Gastroesophageal sphincter (tissue), 4 donors: ENCODE results near the gene DOCK2. TPM values are rescaled to one million over a fixed set of nuclear protein-coding genes. Genes with fewer than 3 reads are reported as not detected.
A peak's percentile ranks its signal among the peaks of the same experiment; 100 is the strongest.

Source experiments
- ATAC-seq: fragments of 150-250 bp; one replicate; pipeline ENCODE4 v1.9.1; 2016; ENCODE audit warnings: mild to moderate bottlenecking, moderate library complexity
- H3K27ac ChIP-seq, 4 donors: fragments of 200-600 bp; sonication (generic) in 3 of 4; 1 replicate in 3 of 4; 2 replicates in 1 of 4; pipeline ENCODE4 v1.5.1; 2016 to 2019
- H3K27me3 ChIP-seq: fragments of 200-600 bp; sonication (generic); one replicate; pipeline ENCODE4 v1.5.1; 2019
- H3K36me3 ChIP-seq, 2 donors: fragments of 200-600 bp; sonication (generic); one replicate each; pipeline ENCODE4 v1.5.1; 2019; ENCODE audit warnings: control low read depth in 1 of 2
- H3K4me1 ChIP-seq, 3 donors: fragments of 200-600 bp; sonication (generic); 1 replicate in 2 of 3; 2 replicates in 1 of 3; pipeline ENCODE4 v1.5.1; 2016 to 2019; ENCODE audit warnings: control low read depth in 2 of 3
- H3K4me3 ChIP-seq, 2 donors: fragments of 200-600 bp; sonication (generic); one replicate each; pipeline ENCODE4 v1.5.1; 2019; ENCODE audit warnings: mild to moderate bottlenecking in 1 of 2, moderate library complexity in 1 of 2
- H3K9me3 ChIP-seq, 3 donors: fragments of 200-600 bp; sonication (generic); one replicate each; pipeline ENCODE4 v1.5.1; 2017 to 2019; ENCODE audit warnings: control low read depth in 2 of 3
- EP300 ChIP-seq: sonication (generic); formaldehyde crosslinking; IDR thresholded peaks from one replicate; pipeline ENCODE4 v1.6.1; 2017; ENCODE audit warnings: antibody characterized with exemption, mild to moderate bottlenecking
- POLR2A ChIP-seq, 2 donors: fragments of 450-650 bp; IDR thresholded peaks; one replicate each; pipeline ENCODE4 v1.6.1; 2017; ENCODE audit warnings: antibody characterized with exemption in 2 of 2, mild to moderate bottlenecking in 2 of 2, moderate library complexity in 1 of 2
- POLR2AphosphoS5 ChIP-seq: sonication (generic); formaldehyde crosslinking; IDR thresholded peaks from one replicate; pipeline ENCODE4 v1.6.1; 2017; ENCODE audit warnings: antibody characterized with exemption
- WGBS, 2 donors: methylation state at CpG; one replicate each; pipeline ENCODE4 v1.1.5; 2018; ENCODE audit warnings: low coverage in 1 of 2; 5-methylcytosine and 5-hydroxymethylcytosine counted together
- total RNA-seq, 4 donors: library from RNA; depleted of rRNA; stranded (reverse); fragments of >200 nt; gene quantifications; one replicate each; pipeline ENCODE4 v1.1.0, GENCODE V29; 2016
- TF ChIP-seq, protein P1 (sequence below), 4 experiments: fragments of 200-600 bp in 2 of 4; fragments of 450-650 bp in 2 of 4; sonication (generic) in 1 of 4; IDR thresholded peaks; one replicate each; pipeline ENCODE4 v1.5.1; 2017 to 2019; ENCODE audit warnings: antibody characterized with exemption in 4 of 4, mild to moderate bottlenecking in 2 of 4, moderate library complexity in 2 of 4

The DOCK2 gene
- total RNA-seq, 4 donors from 2014 or later: 9.3 to 20.6 (median 11.8) TPM

DNA sequence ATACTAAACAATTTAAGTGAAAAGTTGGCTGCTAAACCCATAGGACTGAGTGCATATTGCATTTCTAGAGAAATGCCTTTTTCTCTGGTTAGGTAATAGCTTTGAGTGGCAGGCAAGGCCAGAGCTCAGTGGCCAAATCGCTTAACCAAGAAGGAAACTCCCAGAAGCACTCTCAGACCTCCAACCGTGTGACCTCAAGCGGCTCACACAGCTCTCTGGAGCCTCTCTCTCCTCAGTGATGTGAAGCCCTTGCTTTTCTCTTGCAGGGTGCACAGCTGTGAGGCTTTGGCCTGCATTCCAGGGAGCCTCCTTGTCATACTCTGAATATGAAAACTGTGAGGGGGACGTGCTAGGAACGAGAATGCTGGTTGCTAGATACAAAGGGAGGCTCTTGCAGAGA is 236.6 kb downstream of the DOCK2 start:
- peak; percentile 35 for ATAC-seq
- no peak overlapping the region for H3K4me3 ChIP-seq
- no peaks in the 10 kb centered on the region for H3K9me3 ChIP-seq
- H3K27ac ChIP-seq: no peak overlapping the region
- H3K36me3 ChIP-seq: no peaks in the 10 kb centered on the region
- no peaks in the 10 kb centered on the region for H3K4me1 ChIP-seq
- no peak for TF ChIP-seq POLR2A (IDR thresholded peaks at IDR 0.05)
- TF ChIP-seq EP300: no peak
- TF ChIP-seq POLR2AphosphoS5: no peak
- TF ChIP-seq, protein P1, sequence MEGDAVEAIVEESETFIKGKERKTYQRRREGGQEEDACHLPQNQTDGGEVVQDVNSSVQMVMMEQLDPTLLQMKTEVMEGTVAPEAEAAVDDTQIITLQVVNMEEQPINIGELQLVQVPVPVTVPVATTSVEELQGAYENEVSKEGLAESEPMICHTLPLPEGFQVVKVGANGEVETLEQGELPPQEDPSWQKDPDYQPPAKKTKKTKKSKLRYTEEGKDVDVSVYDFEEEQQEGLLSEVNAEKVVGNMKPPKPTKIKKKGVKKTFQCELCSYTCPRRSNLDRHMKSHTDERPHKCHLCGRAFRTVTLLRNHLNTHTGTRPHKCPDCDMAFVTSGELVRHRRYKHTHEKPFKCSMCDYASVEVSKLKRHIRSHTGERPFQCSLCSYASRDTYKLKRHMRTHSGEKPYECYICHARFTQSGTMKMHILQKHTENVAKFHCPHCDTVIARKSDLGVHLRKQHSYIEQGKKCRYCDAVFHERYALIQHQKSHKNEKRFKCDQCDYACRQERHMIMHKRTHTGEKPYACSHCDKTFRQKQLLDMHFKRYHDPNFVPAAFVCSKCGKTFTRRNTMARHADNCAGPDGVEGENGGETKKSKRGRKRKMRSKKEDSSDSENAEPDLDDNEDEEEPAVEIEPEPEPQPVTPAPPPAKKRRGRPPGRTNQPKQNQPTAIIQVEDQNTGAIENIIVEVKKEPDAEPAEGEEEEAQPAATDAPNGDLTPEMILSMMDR (IDR thresholded peaks at IDR 0.05): no peak
- H3K27me3 ChIP-seq: no peaks in the 10 kb centered on the region
- WGBS, 2 donors: 44 to 60% methylated on average over 1 to 2 of the region's 5 CpGs

DNA sequence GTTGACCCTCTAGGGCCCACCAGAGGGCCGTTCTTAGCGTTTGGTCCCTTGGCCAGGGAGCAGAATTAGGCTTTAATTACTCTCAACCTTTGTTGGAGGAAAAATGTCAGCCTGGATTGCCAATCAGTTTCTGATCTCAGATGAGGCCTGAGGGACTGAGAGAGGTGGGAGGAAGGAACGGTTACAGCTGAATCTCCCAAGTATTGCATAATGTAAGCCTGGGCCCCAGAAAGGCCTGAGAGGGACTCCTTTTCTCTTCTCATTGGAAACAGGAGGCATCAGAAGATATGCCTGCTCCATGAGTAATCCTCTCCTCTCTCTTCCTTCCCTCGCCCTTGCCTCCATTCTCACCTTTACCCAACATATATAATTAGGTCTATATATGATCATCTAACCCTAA is 237.5 kb downstream of the DOCK2 start:
- Histone ChIP-seq H3K9me3 (no peaks in the 10 kb centered on the region), H3K27ac (no peak overlapping the region)
- ATAC-seq: peak; percentile 42

DNA sequence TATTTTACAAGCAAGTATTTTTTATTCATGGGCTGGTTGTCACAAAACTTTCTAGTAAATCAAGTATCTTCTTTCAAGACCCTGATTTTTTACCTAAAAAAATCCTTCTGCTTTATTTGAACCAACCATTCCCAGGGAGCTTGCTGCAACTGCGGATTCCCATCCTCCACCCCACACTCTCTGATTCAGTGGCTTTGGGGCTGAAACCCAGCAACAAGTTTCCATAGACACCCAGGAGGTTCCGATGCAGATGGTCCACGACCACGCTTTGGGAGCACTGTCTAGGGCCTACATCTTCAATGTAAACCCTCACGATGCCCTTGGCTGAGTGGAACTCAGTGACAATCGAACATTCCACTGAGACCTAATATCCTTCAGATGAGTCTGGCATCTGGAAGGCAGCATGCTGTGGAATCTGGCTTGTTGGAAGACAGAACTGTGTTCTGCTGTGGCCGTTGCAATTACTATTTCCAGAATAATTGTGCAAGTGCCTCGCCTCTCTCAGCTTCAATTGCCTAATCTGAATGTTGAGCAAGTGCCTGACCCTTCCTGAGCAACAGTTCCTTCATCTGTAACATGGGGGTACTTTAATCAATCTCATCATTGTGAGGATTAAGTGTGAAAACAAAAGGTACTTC is 238.1 kb downstream of the DOCK2 start:
- peak; percentile 31 for TF ChIP-seq POLR2AphosphoS5
- TF ChIP-seq, protein P1 (IDR thresholded peaks at IDR 0.05): no peak
- Histone ChIP-seq H3K27ac (no peak overlapping the region), H3K36me3 (no peaks in the 10 kb centered on the region), H3K9me3 (no peaks in the 10 kb centered on the region), H3K4me1 (no peaks in the 10 kb centered on the region), H3K27me3 (no peaks in the 10 kb centered on the region), H3K4me3 (no peak overlapping the region)
- WGBS, 2 donors: 58 to 87% methylated on average over 4 to 5 of the region's 8 CpGs
- peak; percentile 74 for ATAC-seq

More for the DNA sequence above, 237.5 kb downstream of the DOCK2 start:
- Histone ChIP-seq H3K27me3 (no peaks in the 10 kb centered on the region), H3K4me1 (no peaks in the 10 kb centered on the region), H3K4me3 (no peak overlapping the region), H3K36me3 (no peaks in the 10 kb centered on the region)
- TF ChIP-seq POLR2AphosphoS5: no peak
- no peak for TF ChIP-seq POLR2A (IDR thresholded peaks at IDR 0.05)
- TF ChIP-seq, protein P1 (IDR thresholded peaks at IDR 0.05): no peak
- TF ChIP-seq EP300: no peak
- WGBS, 2 donors: 70 to 88% methylated on average over 2 to 3 of the region's 4 CpGs

DNA sequence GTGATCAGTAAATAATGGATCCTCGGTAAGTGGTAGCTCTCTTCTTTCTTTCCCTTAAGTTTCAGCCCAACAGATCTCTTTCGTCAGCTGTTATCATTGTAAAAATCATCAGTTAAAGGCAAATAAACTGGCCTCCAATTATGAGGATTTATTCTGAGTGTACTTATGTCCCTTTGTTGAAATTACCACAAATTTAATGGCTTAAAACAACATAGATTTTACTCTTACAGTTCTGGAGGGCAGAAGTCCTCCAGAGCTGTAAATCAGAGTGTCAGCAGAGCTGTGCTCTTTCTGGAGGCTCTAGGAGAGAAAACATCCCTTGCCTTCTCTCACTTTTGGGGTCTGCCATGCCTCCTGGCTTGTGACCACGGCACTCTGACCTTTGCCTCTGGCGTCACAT is 238.7 kb downstream of the DOCK2 start:
- Histone ChIP-seq H3K4me1 (no peaks in the 10 kb centered on the region), H3K4me3 (no peak overlapping the region), H3K27me3 (no peaks in the 10 kb centered on the region), H3K27ac (no peak overlapping the region), H3K9me3 (no peaks in the 10 kb centered on the region), H3K36me3 (no peaks in the 10 kb centered on the region)
- 70 to 79% methylated on average over 4 of the region's 4 CpGs for WGBS, 2 donors
- no peak for ATAC-seq
- TF ChIP-seq POLR2A (IDR thresholded peaks at IDR 0.05) (no peak), POLR2AphosphoS5 (no peak), EP300 (no peak)
- TF ChIP-seq, protein P1 (IDR thresholded peaks at IDR 0.05): no peak

DNA sequence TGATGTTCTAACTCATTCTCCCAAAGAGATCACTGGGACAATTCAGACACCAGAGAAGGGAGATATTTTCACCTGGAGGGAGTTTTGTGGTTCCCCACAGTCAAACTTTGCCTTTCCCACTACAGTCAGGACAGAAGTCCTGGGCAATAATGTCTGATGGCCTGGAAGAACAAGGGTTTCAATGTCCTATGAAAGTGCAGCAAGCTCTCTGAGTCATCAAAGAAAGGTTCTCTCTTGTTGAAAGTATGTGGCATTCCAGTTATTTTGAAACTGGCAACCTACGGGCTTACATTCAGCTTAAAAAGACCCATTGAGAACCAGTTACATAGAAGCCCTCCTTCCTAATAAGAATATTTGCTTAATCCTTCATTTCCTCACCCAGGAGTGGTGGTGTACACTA is 239.3 kb downstream of the DOCK2 start:
- Histone ChIP-seq H3K4me3 (no peak overlapping the region), H3K4me1 (no peaks in the 10 kb centered on the region), H3K27me3 (no peaks in the 10 kb centered on the region), H3K27ac (no peak overlapping the region), H3K9me3 (no peaks in the 10 kb centered on the region), H3K36me3 (no peaks in the 10 kb centered on the region)
- ATAC-seq: no peak
- WGBS, 2 donors: 80% methylated on average over 1 of the region's 1 CpG; no CpG with 5 or more reads in 1 of the 2 donors
- TF ChIP-seq, protein P1 (IDR thresholded peaks at IDR 0.05): no peak
- TF ChIP-seq POLR2AphosphoS5 (no peak), EP300 (no peak), POLR2A (IDR thresholded peaks at IDR 0.05) (no peak)
